A673 (cell line): ENCODE data around the gene CX3CR1. TPM values are rescaled to one million over a fixed set of nuclear protein-coding genes. Genes with fewer than 3 reads are reported as not detected.

Experiments used
- BruUV-seq: library from RNA; stranded (reverse); fragments of 400-500 nt; replicated peaks from 2 replicates; lab custom pipeline; 2021; lab: Mats Ljungman, UMichigan
- CTCF ChIA-PET: fragments of 300-600 bp; sonication (Branson Sonifier 250); formaldehyde crosslinking; loops from one replicate; lab custom pipeline; 2022; ENCODE audit warnings: antibody characterized with exemption; lab: Charles Lee
- POLR2A ChIA-PET: fragments of 300-600 bp; sonication (Branson Sonifier 250); formaldehyde crosslinking; loops from one replicate; lab custom pipeline; 2022; ENCODE audit warnings: antibody characterized with exemption; ENCODE audit not compliant: low non-redundant PET; lab: Charles Lee
- DNase-seq: peaks from one replicate; pipeline ENCODE4 v3.0.0-alpha.2; 2015; ENCODE audit warnings: low spot score
- H3K27ac ChIP-seq: fragments of 200-600 bp; sonication (generic); 2 replicates; pipeline ENCODE4 v1.5.1; 2016; ENCODE audit warnings: mixed run types, low read depth, mild to moderate bottlenecking, mixed read lengths, antibody characterized with exemption, low read length; ENCODE audit not compliant: poor library complexity, severe bottlenecking
- H3K27me3 ChIP-seq: fragments of 200-600 bp; sonication (generic); replicated peaks from 2 replicates; pipeline ENCODE4 v1.6.1; 2017; ENCODE audit warnings: mixed run types, low read depth, mild to moderate bottlenecking, mixed read lengths, antibody characterized with exemption, low read length; ENCODE audit not compliant: insufficient read depth, poor library complexity
- H3K36me3 ChIP-seq: fragments of 200-600 bp; sonication (generic); 2 replicates; pipeline ENCODE4 v1.6.1; 2016; ENCODE audit warnings: mixed run types, mild to moderate bottlenecking, mixed read lengths, antibody characterized with exemption, low read length; ENCODE audit not compliant: insufficient read depth, poor library complexity, severe bottlenecking
- H3K4me1 ChIP-seq: fragments of 200-600 bp; sonication (generic); 2 replicates; pipeline ENCODE4 v1.6.1; 2017; ENCODE audit warnings: mixed run types, mild to moderate bottlenecking, mixed read lengths, antibody characterized with exemption, low read length; ENCODE audit not compliant: insufficient read depth, poor library complexity, severe bottlenecking
- H3K4me3 ChIP-seq: fragments of 200-600 bp; sonication (generic); 2 replicates; pipeline ENCODE4 v1.5.1; 2016; ENCODE audit warnings: low read depth, mixed run types, mild to moderate bottlenecking, mixed read lengths, low read length; ENCODE audit not compliant: poor library complexity, severe bottlenecking
- H3K9me3 ChIP-seq: fragments of 200-600 bp; sonication (generic); 2 replicates; pipeline ENCODE4 v1.6.1; 2016; ENCODE audit warnings: mixed run types, low read depth, mild to moderate bottlenecking, mixed read lengths, antibody characterized with exemption, low read length; ENCODE audit not compliant: poor library complexity, severe bottlenecking
- EZH2 ChIP-seq: fragments of 200-600 bp; sonication (generic); IDR thresholded peaks from 2 replicates; pipeline ENCODE4 v1.6.1; 2017; ENCODE audit warnings: borderline replicate concordance, low read depth, mild to moderate bottlenecking, mixed read lengths, antibody characterized with exemption, low read length; ENCODE audit not compliant: poor library complexity, severe bottlenecking
- intact Hi-C: fragments of 100-400 bp; cut with micrococcal nuclease; formaldehyde crosslinking; loops from one replicate; pipeline ENCODE4 v1.10.0; 2022; ENCODE audit not compliant: unreplicated experiment
- total RNA-seq: library from RNA; stranded (reverse); gene quantifications from 2 replicates; pipeline ENCODE4 v1.2.3, GENCODE V29; 2021
- TF ChIP-seq, protein P1 (sequence below): fragments of 300-800, 200-600 bp; sonication (generic); conservative IDR thresholded peaks from 2 replicates; pipeline ENCODE4 v1.5.1; 2017; ENCODE audit warnings: low read depth, mild to moderate bottlenecking, antibody characterized with exemption, low read length, moderate library complexity, mixed read lengths

Gene CX3CR1
- total RNA-seq, 1 experiment from 2014 or later: not detected

DNA sequence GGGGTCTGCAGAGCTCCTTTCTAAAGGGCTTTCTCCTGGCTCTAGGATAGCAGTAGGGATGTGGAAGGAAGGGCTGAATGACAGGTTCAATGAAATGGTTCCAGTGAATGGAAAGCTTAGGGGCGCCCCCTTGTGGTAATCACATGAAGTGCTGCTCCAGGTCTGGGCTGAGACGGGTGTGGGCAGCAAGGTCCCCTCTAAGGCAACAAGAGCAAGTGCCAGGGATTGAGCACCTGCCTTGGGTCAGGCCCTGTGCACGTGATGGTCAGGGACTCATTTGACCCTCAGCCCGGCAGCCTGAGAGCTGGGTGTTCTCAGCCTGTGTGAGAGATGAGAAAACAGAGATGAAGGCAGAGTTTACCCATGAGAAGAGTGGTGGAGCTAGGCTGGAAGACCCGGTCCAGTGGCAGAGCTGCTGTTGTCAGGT, 12.1 kb upstream of the CX3CR1 start:
- Histone ChIP-seq H3K27me3 (no peaks in the 10 kb centered on the region), H3K27ac (no peak overlapping the region), H3K9me3 (no peaks in the 10 kb centered on the region), H3K36me3 (no peaks in the 10 kb centered on the region), H3K4me3 (no peak overlapping the region), H3K4me1 (no peaks in the 10 kb centered on the region)
- intact Hi-C loops: no loop called here
- peak; percentile 52 for DNase-seq
- TF ChIP-seq, protein P1, sequence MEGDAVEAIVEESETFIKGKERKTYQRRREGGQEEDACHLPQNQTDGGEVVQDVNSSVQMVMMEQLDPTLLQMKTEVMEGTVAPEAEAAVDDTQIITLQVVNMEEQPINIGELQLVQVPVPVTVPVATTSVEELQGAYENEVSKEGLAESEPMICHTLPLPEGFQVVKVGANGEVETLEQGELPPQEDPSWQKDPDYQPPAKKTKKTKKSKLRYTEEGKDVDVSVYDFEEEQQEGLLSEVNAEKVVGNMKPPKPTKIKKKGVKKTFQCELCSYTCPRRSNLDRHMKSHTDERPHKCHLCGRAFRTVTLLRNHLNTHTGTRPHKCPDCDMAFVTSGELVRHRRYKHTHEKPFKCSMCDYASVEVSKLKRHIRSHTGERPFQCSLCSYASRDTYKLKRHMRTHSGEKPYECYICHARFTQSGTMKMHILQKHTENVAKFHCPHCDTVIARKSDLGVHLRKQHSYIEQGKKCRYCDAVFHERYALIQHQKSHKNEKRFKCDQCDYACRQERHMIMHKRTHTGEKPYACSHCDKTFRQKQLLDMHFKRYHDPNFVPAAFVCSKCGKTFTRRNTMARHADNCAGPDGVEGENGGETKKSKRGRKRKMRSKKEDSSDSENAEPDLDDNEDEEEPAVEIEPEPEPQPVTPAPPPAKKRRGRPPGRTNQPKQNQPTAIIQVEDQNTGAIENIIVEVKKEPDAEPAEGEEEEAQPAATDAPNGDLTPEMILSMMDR: peak; percentile 69
- TF ChIP-seq EZH2: no peak
- POLR2A ChIA-PET: no interaction called here
- CTCF ChIA-PET: interaction anchor here (0.6 to 1.4 kb wide), 4 partner anchors 102 to 292 kb away, joined by 3 to 9 read pairs (median 4); no protein-coding TSS in a partner anchor
- no TSS peak for BruUV-seq

DNA sequence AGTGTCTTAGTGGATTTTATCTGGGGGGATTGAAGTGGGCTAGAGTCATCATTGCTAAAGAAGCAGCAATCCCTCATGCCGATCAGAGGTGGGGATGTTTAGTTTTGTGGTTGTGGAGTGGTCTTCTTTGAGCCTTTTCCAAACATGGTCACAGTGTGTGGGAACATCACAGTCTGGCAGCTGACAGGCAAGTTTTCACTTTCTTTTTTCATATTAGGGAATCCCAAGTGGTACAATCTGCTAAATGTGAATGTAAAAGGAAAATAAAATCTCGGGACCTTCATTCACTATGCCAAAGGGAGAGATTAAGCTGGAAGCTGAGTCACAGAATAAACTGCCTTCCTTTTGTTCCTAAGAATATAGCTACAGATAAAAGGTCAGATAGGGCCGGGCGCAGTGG, 10.4 kb upstream of the CX3CR1 start:
- H3K27ac ChIP-seq: no peak overlapping the region
- H3K4me3 ChIP-seq: no peak overlapping the region
- no peaks in the 10 kb centered on the region for H3K9me3 ChIP-seq
- BruUV-seq: no TSS peak
- CTCF ChIA-PET: interaction anchor here (0.6 kb wide), 1 partner anchor 264 kb away, joined by 4 read pairs; no protein-coding TSS in a partner anchor
- intact Hi-C loops: no loop called here
- no peaks in the 10 kb centered on the region for H3K4me1 ChIP-seq
- no peak for TF ChIP-seq EZH2
- TF ChIP-seq, protein P1: no peak
- DNase-seq: no peak
- H3K27me3 ChIP-seq: no peaks in the 10 kb centered on the region
- POLR2A ChIA-PET: no interaction called here
- H3K36me3 ChIP-seq: no peaks in the 10 kb centered on the region

DNA sequence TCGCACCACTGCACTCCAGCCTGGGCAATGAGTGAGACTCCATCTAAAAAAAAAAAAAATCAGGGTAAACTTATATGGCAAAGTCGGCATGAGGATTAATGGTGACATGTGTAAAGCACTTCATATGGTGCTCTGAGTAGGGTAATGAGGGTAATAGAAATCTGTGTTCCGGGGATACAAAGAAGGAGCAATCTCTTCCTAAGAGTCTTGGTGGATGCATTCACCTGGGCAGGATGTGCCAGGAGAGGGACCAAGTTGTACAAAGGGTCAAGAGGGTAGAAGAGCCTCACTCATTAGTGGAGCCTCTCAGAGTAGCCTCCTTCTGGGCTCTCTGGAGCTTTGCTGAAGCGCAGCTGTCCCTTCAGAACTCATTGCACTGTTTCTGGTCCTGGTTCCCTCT, 9.3 kb upstream of the CX3CR1 start:
- BruUV-seq: no TSS peak
- H3K36me3 ChIP-seq: no peaks in the 10 kb centered on the region
- ChIA-PET POLR2A (no interaction called here), CTCF (interaction anchor here (1.1 to 1.5 kb wide), 4 partner anchors 95 to 289 kb away, joined by 3 to 27 read pairs (median 10); no protein-coding TSS in a partner anchor)
- no peaks in the 10 kb centered on the region for H3K4me1 ChIP-seq
- H3K27me3 ChIP-seq: no peaks in the 10 kb centered on the region
- H3K27ac ChIP-seq: no peak overlapping the region
- H3K4me3 ChIP-seq: no peak overlapping the region
- intact Hi-C loops: loop anchor here (2.0 to 5.0 kb wide), 3 partner anchors 82 to 187 kb away; no protein-coding TSS in a partner anchor
- no peaks in the 10 kb centered on the region for H3K9me3 ChIP-seq
- TF ChIP-seq, protein P1: no peak
- no peak for TF ChIP-seq EZH2
- DNase-seq: no peak
